H1 (cell line): ENCODE results near the gene PCSK9. TPM values are rescaled to one million over a fixed set of nuclear protein-coding genes. Genes with fewer than 3 reads are reported as not detected.

Experiments used
- CTCF ChIA-PET: fragments of 300-600 bp; sonication (Branson Sonifier 250); formaldehyde crosslinking; loops from one replicate; lab custom pipeline; 2021; ENCODE audit not compliant: partially characterized antibody; lab: Charles Lee
- POLR2A ChIA-PET: fragments of 300-600 bp; sonication (Branson Sonifier 250); formaldehyde crosslinking; loops from one replicate; lab custom pipeline; 2021; ENCODE audit warnings: inconsistent platforms; ENCODE audit not compliant: partially characterized antibody; lab: Charles Lee
- DNase-seq, 2 experiments: peaks; one replicate each; pipeline versions ENCODE4 v3.0.0 to v3.0.0-alpha.2; 2010 to 2022; ENCODE audit warnings: low spot score in 2 of 2, low read depth in 1 of 2, mixed read lengths in 1 of 2
- FAIRE-seq: peaks from 2 replicates; lab custom pipeline; 2011; peaks lifted over from hg19 to GRCh38; lab: Jason Lieb, UNC
- H2AFZ ChIP-seq: 2 replicates; pipeline ENCODE4 v1.8.1; 2012; ENCODE audit warnings: low read length, inconsistent platforms
- H2AK5ac ChIP-seq: 2 replicates; pipeline ENCODE4 v1.6.1; 2013; ENCODE audit warnings: low read depth, low read length
- H2BK120ac ChIP-seq: replicated peaks from 2 replicates; pipeline ENCODE3; 2013; ENCODE audit warnings: low read depth, low read length, inconsistent platforms
- H2BK12ac ChIP-seq: 2 replicates; pipeline ENCODE4 v1.6.1; 2013; ENCODE audit warnings: low read depth, low read length
- H2BK15ac ChIP-seq: 2 replicates; pipeline ENCODE4 v1.6.1; 2013; ENCODE audit warnings: low read length
- H2BK20ac ChIP-seq: 2 replicates; pipeline ENCODE4 v1.6.1; 2013; ENCODE audit warnings: low read length
- H2BK5ac ChIP-seq: 2 replicates; pipeline ENCODE4 v1.6.1; 2013; ENCODE audit warnings: low read depth, low read length
- H3K14ac ChIP-seq: 2 replicates; pipeline ENCODE4 v1.6.1; 2013; ENCODE audit warnings: inconsistent platforms; ENCODE audit not compliant: insufficient read length
- H3K18ac ChIP-seq: 2 replicates; pipeline ENCODE4 v1.6.1; 2013; ENCODE audit warnings: low read length; ENCODE audit errors: extremely low read depth
- H3K23ac ChIP-seq: 2 replicates; pipeline ENCODE4 v1.6.1; 2013; ENCODE audit warnings: inconsistent platforms; ENCODE audit not compliant: insufficient read length
- H3K23me2 ChIP-seq: 2 replicates; pipeline ENCODE4 v1.6.1; 2013; ENCODE audit warnings: low read depth, low read length
- H3K27ac ChIP-seq: 2 replicates; pipeline ENCODE4 v1.6.1; 2011; ENCODE audit warnings: low read depth, low read length, inconsistent platforms
- H3K27me3 ChIP-seq, 4 experiments: replicated peaks in 1 of 4; 1 replicate in 1 of 4; 2 replicates in 3 of 4; pipeline versions ENCODE4 v1.6.1 to v1.8.1; 2011 to 2013; ENCODE audit warnings: low read length in 3 of 4, mild to moderate bottlenecking in 3 of 4, inconsistent platforms in 2 of 4, mixed read lengths in 2 of 4, moderate library complexity in 1 of 4; ENCODE audit not compliant: control insufficient read depth in 3 of 4, insufficient read depth in 3 of 4; ENCODE audit errors: extremely low read depth in 1 of 4
- H3K36me3 ChIP-seq, 4 experiments: 2 replicates each; pipeline versions ENCODE4 v1.6.1 to v1.8.1; 2011 to 2013; ENCODE audit warnings: mild to moderate bottlenecking in 4 of 4, low read length in 3 of 4, moderate library complexity in 2 of 4, control low read depth in 1 of 4, inconsistent platforms in 1 of 4; ENCODE audit not compliant: insufficient read depth in 4 of 4, control insufficient read depth in 2 of 4
- H3K4ac ChIP-seq: replicated peaks from 2 replicates; pipeline ENCODE3; 2013; ENCODE audit warnings: low read length, low read depth, mixed read lengths, inconsistent platforms; ENCODE audit not compliant: insufficient read length
- H3K4me1 ChIP-seq, 4 experiments: replicated peaks in 1 of 4; 1 replicate in 1 of 4; 2 replicates in 3 of 4; pipeline versions ENCODE4 v1.6.1 to v1.8.1; 2011 to 2013; ENCODE audit warnings: low read length in 3 of 4, inconsistent platforms in 2 of 4, mixed read lengths in 1 of 4; ENCODE audit not compliant: insufficient read depth in 4 of 4, control insufficient read depth in 3 of 4
- H3K4me2 ChIP-seq, 2 experiments: 2 replicates each; pipeline versions ENCODE4 v1.6.1 to v1.8.1; 2011 to 2013; ENCODE audit warnings: low read depth in 2 of 2, low read length in 2 of 2, control low read depth in 1 of 2, inconsistent platforms in 1 of 2, mild to moderate bottlenecking in 1 of 2; ENCODE audit not compliant: insufficient read depth in 1 of 2
- H3K4me3 ChIP-seq, 4 experiments: fragments of 200-600, 300-600 bp in 1 of 4; sonication (generic), shearing (Covaris generic), sonication (Bioruptor Twin) in 1 of 4; 2 replicates each; pipeline versions ENCODE4 v1.5.1 to v1.8.1; 2011 to 2016; ENCODE audit warnings: low read length in 4 of 4, low read depth in 3 of 4, control low read depth in 2 of 4, inconsistent platforms in 2 of 4, mild to moderate bottlenecking in 2 of 4, mixed read lengths in 1 of 4, moderate library complexity in 1 of 4; ENCODE audit not compliant: insufficient read depth in 2 of 4; ENCODE audit errors: extremely low read depth in 1 of 4
- H3K56ac ChIP-seq: replicated peaks from 2 replicates; pipeline ENCODE3; 2013; ENCODE audit warnings: low read depth, mild to moderate bottlenecking, mixed read lengths, low read length, inconsistent platforms; ENCODE audit not compliant: insufficient read length
- H3K79me1 ChIP-seq: 2 replicates; pipeline ENCODE4 v1.6.1; 2013; ENCODE audit warnings: low read depth, low read length, control low read depth
- H3K79me2 ChIP-seq, 2 experiments: 2 replicates each; pipeline versions ENCODE4 v1.6.1 to v1.8.1; 2012 to 2013; ENCODE audit warnings: low read length in 2 of 2, mild to moderate bottlenecking in 2 of 2, inconsistent platforms in 1 of 2; ENCODE audit not compliant: insufficient read depth in 2 of 2, control insufficient read depth in 1 of 2
- H3K9ac ChIP-seq, 4 experiments: replicated peaks in 1 of 4; 1 replicate in 1 of 4; 2 replicates in 3 of 4; pipeline versions ENCODE4 v1.6.1 to v1.8.1; 2011 to 2013; ENCODE audit warnings: low read depth in 3 of 4, low read length in 3 of 4, control low read depth in 2 of 4, mild to moderate bottlenecking in 2 of 4, moderate library complexity in 2 of 4, inconsistent platforms in 1 of 4; ENCODE audit errors: extremely low read depth in 1 of 4
- H3K9me3 ChIP-seq, 2 experiments: 2 replicates each; pipeline versions ENCODE4 v1.6.1 to v1.8.1; 2012 to 2013; ENCODE audit warnings: mild to moderate bottlenecking in 2 of 2, moderate library complexity in 2 of 2, control low read depth in 1 of 2, inconsistent platforms in 1 of 2, low read depth in 1 of 2, low read length in 1 of 2, mixed read lengths in 1 of 2; ENCODE audit not compliant: insufficient read depth in 2 of 2
- H4K20me1 ChIP-seq, 2 experiments: replicated peaks in 1 of 2; 2 replicates each; pipeline versions ENCODE3 to v1.8.1; 2011 to 2013; ENCODE audit warnings: inconsistent platforms in 2 of 2, low read length in 2 of 2, mild to moderate bottlenecking in 1 of 2; ENCODE audit not compliant: insufficient read depth in 2 of 2, control insufficient read depth in 1 of 2
- H4K5ac ChIP-seq: 2 replicates; pipeline ENCODE4 v1.6.1; 2013; ENCODE audit warnings: low read length, low read depth, mixed read lengths, inconsistent platforms; ENCODE audit not compliant: insufficient read length
- H4K8ac ChIP-seq: 2 replicates; pipeline ENCODE4 v1.8.0; 2013; ENCODE audit warnings: mild to moderate bottlenecking, moderate library complexity, low read length, inconsistent platforms; ENCODE audit not compliant: insufficient read depth; ENCODE audit errors: extremely low read depth
- H4K91ac ChIP-seq: replicated peaks from 2 replicates; pipeline ENCODE3; 2013; ENCODE audit warnings: low read length, mixed read lengths, inconsistent platforms; ENCODE audit not compliant: insufficient read length
- CEBPB ChIP-seq: IDR thresholded peaks from 2 replicates; pipeline ENCODE4 v1.6.1; 2012; ENCODE audit warnings: low read depth, low read length
- CHD2 ChIP-seq: IDR thresholded peaks from 2 replicates; pipeline ENCODE4 v1.6.1; 2012; ENCODE audit warnings: low read length, improper control_type of control experiment
- CREB1 ChIP-seq: IDR thresholded peaks from 2 replicates; pipeline ENCODE4 v1.6.1; 2012; ENCODE audit warnings: inconsistent platforms
- GABPA ChIP-seq: IDR thresholded peaks from 2 replicates; pipeline ENCODE4 v1.6.1; 2011; ENCODE audit warnings: mild to moderate bottlenecking, low read length, moderate library complexity, borderline replicate concordance; ENCODE audit not compliant: insufficient read depth
- KDM1A ChIP-seq: fragments of 200-600, 300-600 bp; sonication (generic); IDR thresholded peaks from 2 replicates; pipeline ENCODE4 v1.7.1; 2016; ENCODE audit warnings: mild to moderate bottlenecking, low read length, borderline replicate concordance
- SAP30 ChIP-seq: fragments of 300-600 bp; sonication (generic); IDR thresholded peaks from 2 replicates; pipeline ENCODE4 v1.7.1; 2012; ENCODE audit warnings: low read length, moderate library complexity, mild to moderate bottlenecking, inconsistent platforms; ENCODE audit not compliant: insufficient read depth, insufficient replicate concordance
- SIX5 ChIP-seq: IDR thresholded peaks from 2 replicates; pipeline ENCODE4 v1.6.1; 2011; ENCODE audit warnings: mild to moderate bottlenecking, low read depth, low read length
- TEAD4 ChIP-seq: IDR thresholded peaks from 2 replicates; pipeline ENCODE4 v1.6.1; 2012; ENCODE audit warnings: low read depth, low read length, inconsistent platforms, mixed read lengths
- YY1 ChIP-seq: IDR thresholded peaks from 2 replicates; pipeline ENCODE4 v1.6.1; 2011; ENCODE audit warnings: low read depth, mild to moderate bottlenecking, low read length
- WGBS, 2 experiments: shearing (Covaris generic) in 1 of 2; methylation state at CpG; one replicate each; pipeline versions ENCODE4 v1.1.6 to v1.1.7; 2013 to 2015; ENCODE audit warnings: low lambda C conversion rate in 2 of 2, mixed read lengths in 2 of 2, inconsistent platforms in 1 of 2, low coverage in 1 of 2, missing lambda C conversion rate in 1 of 2; ENCODE audit not compliant: insufficient replicate concordance in 2 of 2, insufficient coverage in 1 of 2, insufficient read length in 1 of 2; ENCODE audit errors: extremely low coverage in 1 of 2, missing lambda C conversion rate in 1 of 2; 5-methylcytosine and 5-hydroxymethylcytosine counted together
- polyA plus RNA-seq, 7 experiments: library from polyadenylated mRNA; depleted of rRNA in 3 of 7; stranded (reverse) in 5 of 7; unstranded in 2 of 7; fragments of >200 nt in 5 of 7; fragments of 200-250 nt in 2 of 7; gene quantifications; 1 replicate in 5 of 7; 2 replicates in 1 of 7; 4 replicates in 1 of 7; pipeline versions ENCODE4 v1.2.1 to v1.2.3, GENCODE V29; 2011 to 2013; ENCODE audit warnings: missing spikeins in 2 of 7, mixed read lengths in 2 of 7
- total RNA-seq: library from RNA; stranded (reverse); fragmentation: NEBNext Ultra II Directional; extraction: Animal tissue kit (Norgen Biotek cat#: 25700); gene quantifications from 2 replicates; pipeline ENCODE4 v1.2.1, GENCODE V29; 2021
- TF ChIP-seq, protein P1 (sequence below): IDR thresholded peaks from 2 replicates; pipeline ENCODE4 v1.6.1; 2012; ENCODE audit warnings: low read length, inconsistent platforms
- TF ChIP-seq, protein P2 (sequence below), 3 experiments: IDR thresholded peaks; 1 replicate in 2 of 3; 2 replicates in 1 of 3; pipeline versions ENCODE4 v1.5.1 to v1.6.1; 2011; ENCODE audit warnings: low read length in 3 of 3, mild to moderate bottlenecking in 3 of 3, inconsistent platforms in 2 of 3, low read depth in 1 of 3, moderate library complexity in 1 of 3; ENCODE audit not compliant: insufficient read depth in 1 of 3; ENCODE audit errors: control extremely low read depth in 1 of 3

PCSK9 gene
- total and polyA plus RNA-seq, 2 of the 8 experiments (the other 6 are each of a cell fraction or from before 2014, with no cell fraction given), result 22.3 to 32.3 TPM

DNA sequence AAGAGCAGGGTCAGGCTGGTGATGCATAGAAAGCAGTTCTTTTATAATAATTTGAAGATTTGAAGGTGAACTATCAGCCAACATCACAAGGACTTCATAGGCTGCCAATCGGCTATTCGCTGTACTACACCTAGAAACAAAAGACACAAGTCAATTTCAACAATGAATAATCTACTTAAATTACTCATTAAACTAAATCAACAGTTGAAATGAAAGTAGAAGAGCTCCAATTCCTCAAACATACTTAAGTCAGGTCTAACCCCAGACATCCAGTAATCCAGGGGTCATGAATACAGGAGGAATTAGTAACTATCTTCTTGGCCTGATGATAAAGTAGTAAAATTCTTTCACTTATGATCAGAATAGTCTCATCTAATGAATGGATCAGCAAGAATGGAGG, 64.5 kb downstream of the PCSK9 start:
- no peaks in the 10 kb centered on the region for H3K79me1 ChIP-seq
- no peaks in the 10 kb centered on the region for H3K9me3 ChIP-seq
- H3K27ac ChIP-seq, result no peak overlapping the region
- TF ChIP-seq CHD2, result no peak
- no peak for TF ChIP-seq YY1
- no peak for TF ChIP-seq SAP30
- TF ChIP-seq, protein P1, sequence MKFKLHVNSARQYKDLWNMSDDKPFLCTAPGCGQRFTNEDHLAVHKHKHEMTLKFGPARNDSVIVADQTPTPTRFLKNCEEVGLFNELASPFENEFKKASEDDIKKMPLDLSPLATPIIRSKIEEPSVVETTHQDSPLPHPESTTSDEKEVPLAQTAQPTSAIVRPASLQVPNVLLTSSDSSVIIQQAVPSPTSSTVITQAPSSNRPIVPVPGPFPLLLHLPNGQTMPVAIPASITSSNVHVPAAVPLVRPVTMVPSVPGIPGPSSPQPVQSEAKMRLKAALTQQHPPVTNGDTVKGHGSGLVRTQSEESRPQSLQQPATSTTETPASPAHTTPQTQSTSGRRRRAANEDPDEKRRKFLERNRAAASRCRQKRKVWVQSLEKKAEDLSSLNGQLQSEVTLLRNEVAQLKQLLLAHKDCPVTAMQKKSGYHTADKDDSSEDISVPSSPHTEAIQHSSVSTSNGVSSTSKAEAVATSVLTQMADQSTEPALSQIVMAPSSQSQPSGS, result no peak
- no peak for TF ChIP-seq CREB1
- TF ChIP-seq, protein P2, sequence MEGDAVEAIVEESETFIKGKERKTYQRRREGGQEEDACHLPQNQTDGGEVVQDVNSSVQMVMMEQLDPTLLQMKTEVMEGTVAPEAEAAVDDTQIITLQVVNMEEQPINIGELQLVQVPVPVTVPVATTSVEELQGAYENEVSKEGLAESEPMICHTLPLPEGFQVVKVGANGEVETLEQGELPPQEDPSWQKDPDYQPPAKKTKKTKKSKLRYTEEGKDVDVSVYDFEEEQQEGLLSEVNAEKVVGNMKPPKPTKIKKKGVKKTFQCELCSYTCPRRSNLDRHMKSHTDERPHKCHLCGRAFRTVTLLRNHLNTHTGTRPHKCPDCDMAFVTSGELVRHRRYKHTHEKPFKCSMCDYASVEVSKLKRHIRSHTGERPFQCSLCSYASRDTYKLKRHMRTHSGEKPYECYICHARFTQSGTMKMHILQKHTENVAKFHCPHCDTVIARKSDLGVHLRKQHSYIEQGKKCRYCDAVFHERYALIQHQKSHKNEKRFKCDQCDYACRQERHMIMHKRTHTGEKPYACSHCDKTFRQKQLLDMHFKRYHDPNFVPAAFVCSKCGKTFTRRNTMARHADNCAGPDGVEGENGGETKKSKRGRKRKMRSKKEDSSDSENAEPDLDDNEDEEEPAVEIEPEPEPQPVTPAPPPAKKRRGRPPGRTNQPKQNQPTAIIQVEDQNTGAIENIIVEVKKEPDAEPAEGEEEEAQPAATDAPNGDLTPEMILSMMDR (IDR thresholded peaks at IDR 0.05; ENCODE audit: control extremely low read depth in 1 of 3, insufficient read depth in 1 of 3, low read depth in 1 of 3, low read length in 3 of 3), result no peak
- TF ChIP-seq GABPA, result no peak
- TF ChIP-seq TEAD4, result no peak
- no peak for TF ChIP-seq KDM1A
- TF ChIP-seq CEBPB, result no peak
- TF ChIP-seq SIX5, result no peak
- H3K23ac ChIP-seq, result no peak overlapping the region
- H2BK120ac ChIP-seq, result no peak overlapping the region
- no peak overlapping the region for H3K18ac ChIP-seq
- no peaks in the 10 kb centered on the region for H3K79me2 ChIP-seq
- no peak overlapping the region for H3K4ac ChIP-seq
- no peak overlapping the region for H2BK12ac ChIP-seq
- peaks cover 2 to 64% (median 30%) of the 10 kb centered on the region in 4 experiments for H3K36me3 ChIP-seq
- H4K8ac ChIP-seq, result no peak overlapping the region
- H3K14ac ChIP-seq, result no peak overlapping the region
- no peak overlapping the region for H3K56ac ChIP-seq
- no peaks in the 10 kb centered on the region for H3K23me2 ChIP-seq
- CTCF ChIA-PET, result no interaction called here
- no peak overlapping the region for H4K5ac ChIP-seq
- H2AFZ ChIP-seq, result no peak overlapping the region
- no peak overlapping the region for H3K4me2 ChIP-seq
- no peak overlapping the region for H3K4me3 ChIP-seq
- H3K4me1 ChIP-seq, result no peaks in the 10 kb centered on the region
- H4K20me1 ChIP-seq, result no peaks in the 10 kb centered on the region
- no peak overlapping the region for H2BK5ac ChIP-seq
- no peak overlapping the region for H2BK15ac ChIP-seq
- no peak overlapping the region for H2AK5ac ChIP-seq
- no peak for FAIRE-seq
- 98% methylated on average over 2 of the region's 2 CpGs; no CpG with 5 or more reads in 1 of the 2 experiments for WGBS, 2 experiments
- H3K9ac ChIP-seq, result no peak overlapping the region
- DNase-seq, result no peak
- H4K91ac ChIP-seq, result no peak overlapping the region
- H2BK20ac ChIP-seq, result no peak overlapping the region
- no peaks in the 10 kb centered on the region for H3K27me3 ChIP-seq
- POLR2A ChIA-PET, result no interaction called here
